IMR-90 (cell line): Measurements from ENCODE around the gene SMARCA2. TPM values are rescaled to one million over a fixed set of nuclear protein-coding genes. Genes with fewer than 3 reads are reported as not detected.

Experiments used
- ATAC-seq: fragments of 200-7000 bp; cut with Tn5 transposase; 2 replicates; pipeline ENCODE4 v1.9.1; 2020; ENCODE audit warnings: low read depth, mild to moderate bottlenecking, moderate library complexity
- BruUV-seq: library from RNA; stranded (reverse); fragments of 400-500 nt; replicated peaks from 2 replicates; lab custom pipeline; 2021; lab: Mats Ljungman, UMichigan
- CTCF ChIA-PET: fragments of 300-600 bp; formaldehyde crosslinking; extraction: SDS; loops from one replicate; lab custom pipeline; 2021; ENCODE audit warnings: antibody characterized with exemption; lab: Yijun Ruan, JAX
- POLR2A ChIA-PET: fragments of 300-600 bp; sonication (Branson Sonifier 250); formaldehyde crosslinking; loops from one replicate; lab custom pipeline; 2022; ENCODE audit warnings: antibody characterized with exemption; ENCODE audit not compliant: unreplicated experiment; lab: Charles Lee
- DNase-seq: peaks from one replicate; pipeline ENCODE4 v3.0.0; 2013
- H2AFZ ChIP-seq: replicated peaks from 2 replicates; pipeline ENCODE3; 2013; ENCODE audit warnings: low read length, mild to moderate bottlenecking; ENCODE audit not compliant: poor library complexity
- H2AK5ac ChIP-seq: 2 replicates; pipeline ENCODE4 v1.6.1; 2013; ENCODE audit warnings: low read depth, low read length, inconsistent platforms
- H2AK9ac ChIP-seq: replicated peaks from 2 replicates; pipeline ENCODE3; 2013; ENCODE audit warnings: mild to moderate bottlenecking, low read depth, low read length, moderate library complexity; ENCODE audit not compliant: poor library complexity
- H2BK120ac ChIP-seq: 2 replicates; pipeline ENCODE4 v1.6.1; 2013; ENCODE audit warnings: low read depth, low read length, inconsistent platforms
- H2BK15ac ChIP-seq: 3 replicates; pipeline ENCODE4 v1.6.1; 2013; ENCODE audit warnings: low read depth, low read length, inconsistent platforms
- H2BK20ac ChIP-seq: 2 replicates; pipeline ENCODE4 v1.6.1; 2013; ENCODE audit warnings: low read depth, mild to moderate bottlenecking, inconsistent platforms, low read length, moderate library complexity
- H2BK5ac ChIP-seq: 2 replicates; pipeline ENCODE4 v1.6.1; 2013; ENCODE audit warnings: mild to moderate bottlenecking, low read depth, low read length, inconsistent platforms; ENCODE audit not compliant: poor library complexity, severe bottlenecking
- H3K14ac ChIP-seq: replicated peaks from 2 replicates; pipeline ENCODE4 v1.6.1; 2013; ENCODE audit warnings: low read depth, low read length, inconsistent platforms
- H3K18ac ChIP-seq: 2 replicates; pipeline ENCODE4 v1.6.1; 2013; ENCODE audit warnings: low read depth, low read length, control low read depth
- H3K23ac ChIP-seq: 2 replicates; pipeline ENCODE4 v1.6.1; 2013; ENCODE audit warnings: low read depth, low read length, inconsistent platforms
- H3K27ac ChIP-seq: 2 replicates; pipeline ENCODE4 v1.5.1; 2013; ENCODE audit warnings: mild to moderate bottlenecking, control low read depth, low read length; ENCODE audit not compliant: insufficient read depth
- H3K27me3 ChIP-seq: 2 replicates; pipeline ENCODE4 v1.6.1; 2013; ENCODE audit warnings: low read length; ENCODE audit not compliant: control insufficient read depth, insufficient read depth
- H3K36me3 ChIP-seq: 2 replicates; pipeline ENCODE4 v1.6.1; 2013; ENCODE audit warnings: low read length, mixed read lengths; ENCODE audit not compliant: control insufficient read depth, insufficient read depth
- H3K4ac ChIP-seq: 2 replicates; pipeline ENCODE4 v1.6.1; 2013; ENCODE audit warnings: low read depth, low read length, inconsistent platforms
- H3K4me1 ChIP-seq: 2 replicates; pipeline ENCODE4 v1.6.1; 2013; ENCODE audit warnings: low read length, mixed read lengths; ENCODE audit not compliant: control insufficient read depth, insufficient read depth
- H3K4me2 ChIP-seq: 2 replicates; pipeline ENCODE4 v1.6.1; 2013; ENCODE audit warnings: low read depth, mild to moderate bottlenecking, control low read depth, low read length, moderate library complexity
- H3K4me3 ChIP-seq: 2 replicates; pipeline ENCODE4 v1.5.1; 2013; ENCODE audit warnings: low read depth, mild to moderate bottlenecking, control low read depth, low read length, moderate library complexity; ENCODE audit not compliant: insufficient read depth
- H3K56ac ChIP-seq: 2 replicates; pipeline ENCODE4 v1.6.1; 2013; ENCODE audit warnings: low read length, inconsistent platforms; ENCODE audit not compliant: insufficient read depth; ENCODE audit errors: extremely low read depth
- H3K79me1 ChIP-seq, 2 experiments: 2 replicates each; pipeline ENCODE4 v1.6.1; 2013; ENCODE audit warnings: low read length in 2 of 2, inconsistent platforms in 1 of 2, low read depth in 1 of 2
- H3K9ac ChIP-seq: 2 replicates; pipeline ENCODE4 v1.6.1; 2013; ENCODE audit warnings: low read depth, low read length, control low read depth
- H3K9me1 ChIP-seq: 2 replicates; pipeline ENCODE4 v1.6.1; 2013; ENCODE audit warnings: low read length, inconsistent platforms; ENCODE audit not compliant: insufficient read depth
- H3K9me3 ChIP-seq: 2 replicates; pipeline ENCODE4 v1.6.1; 2013; ENCODE audit warnings: low read length; ENCODE audit not compliant: control insufficient read depth, insufficient read depth
- H4K20me1 ChIP-seq: 2 replicates; pipeline ENCODE4 v1.6.1; 2013; ENCODE audit warnings: low read length, inconsistent platforms; ENCODE audit not compliant: insufficient read depth
- H4K5ac ChIP-seq: 2 replicates; pipeline ENCODE4 v1.6.1; 2013; ENCODE audit warnings: mild to moderate bottlenecking, low read depth, low read length, control low read depth
- H4K8ac ChIP-seq, 2 experiments: 2 replicates each; pipeline ENCODE4 v1.6.1; 2013; ENCODE audit warnings: low read depth in 2 of 2, low read length in 2 of 2, control low read depth in 1 of 2, inconsistent platforms in 1 of 2
- H4K91ac ChIP-seq: 2 replicates; pipeline ENCODE4 v1.6.1; 2013; ENCODE audit warnings: low read depth, low read length, inconsistent platforms; ENCODE audit not compliant: insufficient read depth
- BHLHE40 ChIP-seq: fragments of 150-350 bp; IDR thresholded peaks from 2 replicates; pipeline ENCODE4 v1.6.1; 2016; ENCODE audit warnings: mild to moderate bottlenecking, low read depth, low read length
- CEBPB ChIP-seq: IDR thresholded peaks from 2 replicates; pipeline ENCODE4 v1.6.1; 2012; ENCODE audit warnings: low read depth, low read length, improper control_type of control experiment
- CHD1 ChIP-seq: IDR thresholded peaks from 2 replicates; pipeline ENCODE4 v1.6.1; 2012; ENCODE audit warnings: low read depth, low read length, improper control_type of control experiment
- MAFK ChIP-seq: IDR thresholded peaks from 2 replicates; pipeline ENCODE4 v1.6.1; 2012; ENCODE audit warnings: low read depth, low read length, improper control_type of control experiment
- MAZ ChIP-seq: IDR thresholded peaks from 2 replicates; pipeline ENCODE4 v1.6.1; 2012; ENCODE audit warnings: low read depth, mild to moderate bottlenecking, low read length, improper control_type of control experiment, moderate library complexity, borderline replicate concordance
- MXI1 ChIP-seq: IDR thresholded peaks from 2 replicates; pipeline ENCODE4 v1.6.1; 2012; ENCODE audit warnings: low read depth, mild to moderate bottlenecking, low read length, moderate library complexity, borderline replicate concordance
- NFE2L2 ChIP-seq: fragments of 150-350 bp; IDR thresholded peaks from 2 replicates; pipeline ENCODE4 v1.6.1; 2016; ENCODE audit warnings: low read depth, mild to moderate bottlenecking, low read length
- POLR2A ChIP-seq: IDR thresholded peaks from 2 replicates; pipeline ENCODE4 v1.6.1; 2012; ENCODE audit warnings: mild to moderate bottlenecking, low read depth, low read length
- RAD21 ChIP-seq: IDR thresholded peaks from 2 replicates; pipeline ENCODE4 v1.6.1; 2012; ENCODE audit warnings: low read length, improper control_type of control experiment
- RCOR1 ChIP-seq: IDR thresholded peaks from 2 replicates; pipeline ENCODE4 v1.6.1; 2012; ENCODE audit warnings: mild to moderate bottlenecking, low read length, improper control_type of control experiment; ENCODE audit not compliant: insufficient replicate concordance
- RFX5 ChIP-seq: IDR thresholded peaks from 2 replicates; pipeline ENCODE4 v1.8.0; 2012; ENCODE audit warnings: low read depth, mild to moderate bottlenecking, low read length, moderate library complexity
- SMC3 ChIP-seq: fragments of 150-350 bp; IDR thresholded peaks from 2 replicates; pipeline ENCODE4 v1.6.1; 2016; ENCODE audit warnings: low read depth, mild to moderate bottlenecking, antibody characterized with exemption, low read length, moderate library complexity
- WGBS, 2 experiments: methylation state at CpG; one replicate each; pipeline versions ENCODE4 v1.1.5 to v1.1.7; 2013; ENCODE audit warnings: missing lambda C conversion rate in 2 of 2; ENCODE audit not compliant: insufficient read length in 1 of 2; ENCODE audit errors: extremely low coverage in 2 of 2; 5-methylcytosine and 5-hydroxymethylcytosine counted together
- dilution Hi-C: fragments of 300-500 bp; cut with HindIII; formaldehyde crosslinking; loops from one replicate; pipeline ENCODE4 v1.14.3; 2018; ENCODE audit warnings: low sequenced_read_pairs; ENCODE audit not compliant: unreplicated experiment
- in situ Hi-C: fragments of 300-500 bp; cut with MboI; formaldehyde crosslinking; loops from 3 replicates; pipeline ENCODE4 v1.14.3; 2019; ENCODE audit warnings: low sequenced_read_pairs, inconsistent platforms, mixed read lengths
- intact Hi-C: fragments of 100-400 bp; cut with micrococcal nuclease; formaldehyde crosslinking; loops from 2 replicates; pipeline ENCODE4 v1.10.0; 2022
- polyA plus RNA-seq, 3 experiments: library from polyadenylated mRNA; depleted of rRNA; stranded (reverse); fragments of >200 nt; gene quantifications; 2 replicates each; pipeline ENCODE4 v1.2.3, GENCODE V29; 2012; ENCODE audit warnings: low replicate concordance in 1 of 3
- total RNA-seq: library from RNA; depleted of rRNA; stranded (reverse); fragments of >200 nt; gene quantifications from 2 replicates; pipeline ENCODE4 v1.2.3, GENCODE V29; 2012
- TF ChIP-seq, protein P1 (sequence below): fragments of 150-350 bp; IDR thresholded peaks from 2 replicates; pipeline ENCODE4 v1.6.1; 2017; ENCODE audit warnings: mild to moderate bottlenecking, antibody characterized with exemption, low read length, low read depth
- TF ChIP-seq, protein P2 (sequence below): fragments of 150-350 bp; IDR thresholded peaks from 2 replicates; pipeline ENCODE4 v1.6.1; 2016; ENCODE audit warnings: low read depth, mild to moderate bottlenecking, low read length, moderate library complexity, borderline replicate concordance
- TF ChIP-seq, protein P3 (sequence below): conservative IDR thresholded peaks from 2 replicates; pipeline ENCODE4 v1.5.1; 2012; ENCODE audit warnings: mild to moderate bottlenecking, low read depth, low read length, improper control_type of control experiment

Gene SMARCA2
- total and polyA plus RNA-seq, 2 of the 4 experiments (the other 2 are of a cell fraction), result 25.3 to 26.7 TPM

DNA sequence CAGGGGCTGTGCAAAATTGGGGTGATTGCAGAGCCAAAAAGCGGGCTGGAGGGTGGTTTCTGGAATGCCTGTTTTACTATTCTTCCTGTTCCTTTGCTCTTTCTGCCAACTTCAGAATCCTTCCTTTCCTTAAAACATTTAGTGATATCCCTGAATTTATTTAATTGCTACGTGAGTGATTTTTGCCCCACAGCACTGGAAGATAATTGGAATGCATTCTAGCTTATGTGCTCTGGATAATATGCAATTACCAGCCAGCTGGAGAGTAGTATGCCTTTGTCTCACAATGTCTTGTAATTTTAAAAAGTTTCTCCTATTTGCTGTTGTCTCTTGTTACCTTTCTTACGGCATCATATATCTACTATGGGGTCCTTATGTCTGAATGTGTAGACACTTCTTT is 115.8 kb downstream of the SMARCA2 start:
- peaks cover 3% of the 10 kb centered on the region; the same call in 1 of the 2 replicates for H3K36me3 ChIP-seq
- intact Hi-C loops, result loop anchor here (5.0 kb wide), 1 partner anchor 706 kb away; no protein-coding TSS in a partner anchor
- no peak overlapping the region for H2BK120ac ChIP-seq
- BruUV-seq, result no TSS peak
- DNase-seq (no peak), ATAC-seq (no peak)
- H3K27ac ChIP-seq, result no peak overlapping the region
- no peak overlapping the region for H3K4me2 ChIP-seq
- no peaks in the 10 kb centered on the region; the same call in 1 of the 2 replicates for H3K9me1 ChIP-seq
- H2BK20ac ChIP-seq, result no peak overlapping the region
- H3K14ac ChIP-seq, result no peak overlapping the region
- no peak overlapping the region for H3K4ac ChIP-seq
- peaks cover 10% of the 10 kb centered on the region for H3K4me1 ChIP-seq
- no peak overlapping the region for H4K8ac ChIP-seq
- H4K5ac ChIP-seq, result no peak overlapping the region
- POLR2A ChIA-PET, result no interaction called here
- H2AFZ ChIP-seq, result no peak overlapping the region
- no peak overlapping the region; the same call in 1 of the 2 replicates for H3K23ac ChIP-seq
- H4K20me1 ChIP-seq, result no peaks in the 10 kb centered on the region; the same call in 1 of the 2 replicates
- H3K9ac ChIP-seq, result no peak overlapping the region
- in situ Hi-C loops, result loop anchor here (10.0 kb wide), 1 partner anchor 594 kb away; no protein-coding TSS in a partner anchor
- no peak overlapping the region for H3K18ac ChIP-seq
- H3K4me3 ChIP-seq, result no peak overlapping the region
- H2AK9ac ChIP-seq, result no peak overlapping the region
- H2BK5ac ChIP-seq, result no peak overlapping the region
- WGBS, 2 experiments, result no CpG with 5 or more reads among the region's 3 CpGs
- dilution Hi-C loops, result no loop called here
- no peak overlapping the region for H3K56ac ChIP-seq
- CTCF ChIA-PET, result no interaction called here
- no peaks in the 10 kb centered on the region for H3K9me3 ChIP-seq
- H3K79me1 ChIP-seq, result peaks cover 3 to 10% of the 10 kb centered on the region in 2 experiments; a peak in 1 of 4 replicates
- H4K91ac ChIP-seq, result no peak overlapping the region
- TF ChIP-seq MAZ, result no peak
- TF ChIP-seq, protein P1, sequence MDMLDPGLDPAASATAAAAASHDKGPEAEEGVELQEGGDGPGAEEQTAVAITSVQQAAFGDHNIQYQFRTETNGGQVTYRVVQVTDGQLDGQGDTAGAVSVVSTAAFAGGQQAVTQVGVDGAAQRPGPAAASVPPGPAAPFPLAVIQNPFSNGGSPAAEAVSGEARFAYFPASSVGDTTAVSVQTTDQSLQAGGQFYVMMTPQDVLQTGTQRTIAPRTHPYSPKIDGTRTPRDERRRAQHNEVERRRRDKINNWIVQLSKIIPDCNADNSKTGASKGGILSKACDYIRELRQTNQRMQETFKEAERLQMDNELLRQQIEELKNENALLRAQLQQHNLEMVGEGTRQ, result no peak
- TF ChIP-seq MXI1, result no peak
- TF ChIP-seq NFE2L2, result no peak
- TF ChIP-seq RAD21, result no peak
- TF ChIP-seq, protein P2, sequence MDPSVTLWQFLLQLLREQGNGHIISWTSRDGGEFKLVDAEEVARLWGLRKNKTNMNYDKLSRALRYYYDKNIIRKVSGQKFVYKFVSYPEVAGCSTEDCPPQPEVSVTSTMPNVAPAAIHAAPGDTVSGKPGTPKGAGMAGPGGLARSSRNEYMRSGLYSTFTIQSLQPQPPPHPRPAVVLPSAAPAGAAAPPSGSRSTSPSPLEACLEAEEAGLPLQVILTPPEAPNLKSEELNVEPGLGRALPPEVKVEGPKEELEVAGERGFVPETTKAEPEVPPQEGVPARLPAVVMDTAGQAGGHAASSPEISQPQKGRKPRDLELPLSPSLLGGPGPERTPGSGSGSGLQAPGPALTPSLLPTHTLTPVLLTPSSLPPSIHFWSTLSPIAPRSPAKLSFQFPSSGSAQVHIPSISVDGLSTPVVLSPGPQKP, result no peak
- TF ChIP-seq CHD1, result no peak
- no peak for TF ChIP-seq RCOR1
- no peak for TF ChIP-seq CEBPB
- no peak for TF ChIP-seq RFX5
- no peak for TF ChIP-seq POLR2A
- TF ChIP-seq, protein P3, sequence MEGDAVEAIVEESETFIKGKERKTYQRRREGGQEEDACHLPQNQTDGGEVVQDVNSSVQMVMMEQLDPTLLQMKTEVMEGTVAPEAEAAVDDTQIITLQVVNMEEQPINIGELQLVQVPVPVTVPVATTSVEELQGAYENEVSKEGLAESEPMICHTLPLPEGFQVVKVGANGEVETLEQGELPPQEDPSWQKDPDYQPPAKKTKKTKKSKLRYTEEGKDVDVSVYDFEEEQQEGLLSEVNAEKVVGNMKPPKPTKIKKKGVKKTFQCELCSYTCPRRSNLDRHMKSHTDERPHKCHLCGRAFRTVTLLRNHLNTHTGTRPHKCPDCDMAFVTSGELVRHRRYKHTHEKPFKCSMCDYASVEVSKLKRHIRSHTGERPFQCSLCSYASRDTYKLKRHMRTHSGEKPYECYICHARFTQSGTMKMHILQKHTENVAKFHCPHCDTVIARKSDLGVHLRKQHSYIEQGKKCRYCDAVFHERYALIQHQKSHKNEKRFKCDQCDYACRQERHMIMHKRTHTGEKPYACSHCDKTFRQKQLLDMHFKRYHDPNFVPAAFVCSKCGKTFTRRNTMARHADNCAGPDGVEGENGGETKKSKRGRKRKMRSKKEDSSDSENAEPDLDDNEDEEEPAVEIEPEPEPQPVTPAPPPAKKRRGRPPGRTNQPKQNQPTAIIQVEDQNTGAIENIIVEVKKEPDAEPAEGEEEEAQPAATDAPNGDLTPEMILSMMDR, result no peak
- TF ChIP-seq BHLHE40, result no peak
- TF ChIP-seq SMC3, result no peak
- no peak for TF ChIP-seq MAFK
- H2AK5ac ChIP-seq, result no peak overlapping the region
- H2BK15ac ChIP-seq, result no peak overlapping the region
- no peaks in the 10 kb centered on the region for H3K27me3 ChIP-seq
